GM19238 (cell line): ENCODE results near the gene PRSS57.

Experiments used
- DNase-seq: peaks from one replicate; pipeline ENCODE4 v3.0.0; 2011; ENCODE audit warnings: low spot score; ENCODE audit not compliant: insufficient read length

Gene PRSS57

GRCh38 chr19:652467-653389 lies 42.5 kb downstream of the PRSS57 start:
- DNase-seq, result no peak

- DNase-seq, result no peak
Measured at GRCh38 chr19:651991-652390, 43.3 kb downstream of the PRSS57 start.

GRCh38 chr19:651114-651818 lies 44.0 kb downstream of the PRSS57 start:
- DNase-seq, result no peak

GRCh38 chr19:650121-650520 lies 45.1 kb downstream of the PRSS57 start:
- DNase-seq, result no peak

GRCh38 chr19:648904-649801 lies 46.1 kb downstream of the PRSS57 start:
- DNase-seq, result no peak

GRCh38 chr19:648305-648704 lies 46.9 kb downstream of the PRSS57 start:
- DNase-seq, result no peak

GRCh38 chr19:647566-648284 lies 47.5 kb downstream of the PRSS57 start:
- DNase-seq, result no peak

- no peak for DNase-seq
Measured at GRCh38 chr19:646779-647565, 48.3 kb downstream of the PRSS57 start.

- DNase-seq, result no peak
Measured at GRCh38 chr19:645912-646778, 49.1 kb downstream of the PRSS57 start.

GRCh38 chr19:644789-645188 lies 50.5 kb downstream of the PRSS57 start:
- no peak for DNase-seq

GRCh38 chr19:644363-644762 lies 50.9 kb downstream of the PRSS57 start:
- DNase-seq, result no peak

- no peak for DNase-seq
Measured at GRCh38 chr19:643736-644135, 51.5 kb downstream of the PRSS57 start.

GRCh38 chr19:642767-643727 lies 52.2 kb downstream of the PRSS57 start:
- no peak for DNase-seq

GRCh38 chr19:641702-642101 lies 53.5 kb downstream of the PRSS57 start:
- no peak for DNase-seq

GRCh38 chr19:640606-641189 lies 54.6 kb downstream of the PRSS57 start:
- no peak for DNase-seq

GRCh38 chr19:640161-640558 lies 55.1 kb downstream of the PRSS57 start:
- DNase-seq, result no peak
